Pulmonary artery endothelial cell (primary cell): ENCODE measurements around the gene MKKS. TPM values are rescaled to one million over a fixed set of nuclear protein-coding genes. Genes with fewer than 3 reads are reported as not detected.
"Not testable (repeated sequence)": the region's sequence is repeated elsewhere in the genome, so short reads cannot be mapped to it uniquely, and the experiment has no call there.

ENCODE experiments used
- DNase-seq: peaks from one replicate; pipeline ENCODE4 v3.0.0-alpha.2; 2011; ENCODE audit warnings: low read depth, low spot score
- total RNA-seq: library from RNA; depleted of rRNA; stranded (reverse); fragments of >200 nt; gene quantifications from 2 replicates; pipeline ENCODE4 v1.2.3, GENCODE V29; 2014

MKKS gene
- total RNA-seq, 1 donor from 2014 or later = 3.7 TPM

DNA sequence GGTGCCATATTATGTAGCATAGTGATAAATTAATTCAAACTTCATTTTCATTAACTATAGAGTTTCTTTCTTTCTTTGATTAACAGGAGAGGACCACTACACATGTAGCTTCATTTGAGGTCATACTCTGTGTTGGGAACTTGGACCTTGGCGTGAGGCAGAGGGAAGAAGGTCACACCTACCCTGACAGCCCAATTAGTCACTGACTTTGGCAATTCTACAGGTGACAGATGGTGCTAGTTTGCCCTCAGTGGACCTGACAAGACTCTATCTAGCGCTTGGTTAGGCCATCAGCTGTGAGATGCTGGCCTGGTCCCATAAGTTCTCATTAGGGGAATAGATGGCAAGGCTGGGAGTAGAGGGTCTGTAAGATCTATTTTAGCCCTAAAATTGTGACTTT lies 15.2 kb upstream of the MKKS start:
- no peak for DNase-seq

DNA sequence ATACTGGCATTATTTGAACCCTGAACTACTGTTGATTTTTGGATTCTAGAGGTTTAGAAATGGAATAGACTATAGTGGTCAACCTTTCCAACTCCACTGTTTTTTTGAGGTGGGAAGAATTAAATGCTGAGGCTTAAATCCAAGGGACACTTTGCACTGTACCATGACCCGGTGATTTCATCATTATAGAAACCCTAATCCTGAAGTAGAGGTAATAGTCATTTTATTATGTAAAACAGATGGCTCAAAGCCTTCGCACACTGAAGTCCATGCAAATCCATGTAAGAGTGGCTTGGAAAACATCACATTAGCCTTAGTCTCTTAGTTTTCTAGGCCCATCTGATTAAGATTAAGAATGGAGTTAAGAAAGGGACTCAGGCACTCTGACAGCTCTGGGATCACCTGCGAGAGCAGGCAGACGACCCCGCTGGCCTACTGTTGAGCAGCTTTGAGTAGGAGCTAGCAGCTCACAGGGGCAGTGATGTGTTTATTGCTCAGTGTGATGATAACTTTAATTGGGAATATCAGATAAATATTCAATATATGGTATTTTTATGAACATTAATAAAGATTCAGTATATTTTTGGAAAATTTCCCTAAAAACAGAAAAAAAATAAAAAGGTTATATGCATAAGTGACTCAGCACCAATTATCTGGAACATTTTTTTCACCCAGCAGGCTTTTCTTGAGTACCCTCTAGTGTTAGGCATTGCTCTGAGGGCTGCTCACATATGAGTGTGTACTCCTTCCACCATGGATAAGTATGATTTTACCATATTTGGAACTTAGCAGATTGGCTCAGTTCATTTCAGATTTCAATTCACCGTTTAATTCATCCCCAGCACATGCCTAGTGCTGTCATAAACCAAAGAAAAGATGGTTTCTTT lies 14.5 kb upstream of the MKKS start:
- no peak for DNase-seq

DNA sequence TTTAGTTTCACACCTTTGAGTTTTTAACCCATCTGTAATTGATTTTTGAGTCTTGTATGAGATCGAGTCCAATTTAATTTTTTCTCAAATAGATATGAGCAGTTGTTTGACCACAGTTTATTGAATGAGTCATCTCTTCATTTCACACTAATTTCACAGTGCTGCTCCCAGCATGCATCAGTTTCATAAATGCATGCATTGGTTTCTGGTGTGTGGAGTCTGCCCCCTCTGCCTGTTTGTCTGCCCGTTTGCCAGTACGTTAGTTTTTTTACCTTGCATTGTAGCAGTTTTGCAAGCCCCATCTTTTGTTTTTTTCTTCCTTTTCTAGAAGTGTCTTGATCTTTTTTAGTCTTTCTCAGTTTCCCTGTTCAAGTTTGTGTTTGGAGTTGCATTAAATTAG lies 13.0 kb upstream of the MKKS start:
- DNase-seq = no peak

DNA sequence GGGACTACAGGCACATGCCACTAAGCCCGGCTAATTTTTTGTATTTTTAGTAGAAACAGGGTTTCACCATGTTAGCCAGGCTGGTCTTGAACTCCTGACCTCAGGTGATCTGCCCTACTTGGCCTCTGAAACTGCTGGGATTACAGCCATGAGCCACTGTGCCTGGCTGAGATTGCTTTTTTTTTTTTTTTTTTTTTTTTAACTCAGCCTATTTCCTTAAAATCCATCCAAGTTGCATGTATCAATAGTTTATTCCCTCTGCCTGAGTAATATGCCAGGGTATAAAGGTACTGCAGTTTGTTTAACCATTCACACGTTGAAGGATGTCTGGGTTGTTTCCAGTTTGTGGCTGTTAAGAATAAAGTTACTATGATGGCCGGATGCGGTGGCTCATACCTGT lies 11.7 kb upstream of the MKKS start:
- no peak for DNase-seq

DNA sequence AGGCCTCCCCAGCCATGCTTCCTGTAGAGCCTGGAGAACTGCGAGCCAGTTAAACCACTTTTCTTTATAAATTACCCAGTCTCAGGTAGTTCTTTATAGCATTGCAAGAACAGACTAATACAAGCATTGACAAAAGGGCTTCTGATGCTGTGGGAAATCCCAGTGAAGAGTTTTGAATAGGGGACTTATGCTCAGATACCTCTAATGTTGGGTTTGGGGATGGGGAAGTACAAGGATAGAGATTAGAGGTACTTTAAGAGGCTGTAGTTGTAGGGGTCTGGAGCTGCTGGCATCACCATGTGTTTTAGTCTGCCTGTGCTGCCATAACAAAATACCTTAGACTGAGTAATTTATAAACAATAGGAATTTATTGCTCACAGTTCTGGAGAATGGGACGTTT lies 9.9 kb upstream of the MKKS start:
- no peak for DNase-seq

DNA sequence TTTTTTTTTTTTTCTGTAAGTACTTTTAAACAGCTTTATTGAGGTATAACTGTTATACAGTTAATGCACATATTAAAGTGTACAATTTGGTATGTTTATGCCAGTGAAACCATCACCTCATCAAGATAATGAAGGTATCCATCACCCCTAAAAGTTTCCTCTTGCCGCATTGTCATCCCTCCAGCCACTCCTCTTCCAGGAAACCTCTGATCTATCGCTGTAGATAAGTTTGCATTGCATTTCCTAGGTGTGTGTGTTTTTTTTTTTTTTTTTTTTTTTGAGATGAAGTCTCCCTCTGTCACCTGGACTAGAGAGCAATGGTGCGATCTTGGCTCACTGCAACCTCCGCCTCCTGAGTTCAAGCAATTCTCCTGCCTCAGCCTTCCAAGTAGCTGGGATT lies 4.2 kb upstream of the MKKS start:
- DNase-seq = no peak

DNA sequence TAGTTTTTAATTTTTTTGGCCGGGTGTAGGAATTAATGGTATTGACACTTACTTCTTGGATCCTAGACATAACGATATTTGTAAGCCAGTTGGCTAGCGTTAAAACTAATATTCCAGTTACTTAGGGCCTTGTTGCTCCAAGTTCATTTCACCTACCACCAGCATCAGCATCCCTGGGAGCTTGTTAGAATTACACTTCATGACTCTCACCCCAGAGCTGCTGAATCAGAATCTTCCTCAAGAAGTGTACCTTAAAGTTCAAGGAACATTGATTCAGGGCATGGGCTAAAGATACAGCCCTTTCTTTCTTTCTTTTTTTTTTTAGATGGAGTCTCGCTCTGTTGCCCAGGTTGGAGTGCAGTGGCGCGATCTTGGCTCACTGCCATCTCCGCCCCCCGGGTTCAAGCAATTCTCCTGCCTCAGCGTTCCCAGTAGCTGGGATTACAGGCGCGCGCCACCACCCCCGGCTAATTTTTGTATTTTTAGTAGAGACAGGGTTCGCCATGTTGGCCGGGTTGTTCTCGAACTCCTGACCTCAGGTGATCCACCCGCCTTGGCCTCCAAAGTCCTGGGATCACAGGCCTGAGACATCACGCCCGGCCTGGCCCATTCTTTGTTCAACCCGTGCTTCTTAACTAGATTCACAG lies 2.2 kb upstream of the MKKS start:
- no peak for DNase-seq

DNA sequence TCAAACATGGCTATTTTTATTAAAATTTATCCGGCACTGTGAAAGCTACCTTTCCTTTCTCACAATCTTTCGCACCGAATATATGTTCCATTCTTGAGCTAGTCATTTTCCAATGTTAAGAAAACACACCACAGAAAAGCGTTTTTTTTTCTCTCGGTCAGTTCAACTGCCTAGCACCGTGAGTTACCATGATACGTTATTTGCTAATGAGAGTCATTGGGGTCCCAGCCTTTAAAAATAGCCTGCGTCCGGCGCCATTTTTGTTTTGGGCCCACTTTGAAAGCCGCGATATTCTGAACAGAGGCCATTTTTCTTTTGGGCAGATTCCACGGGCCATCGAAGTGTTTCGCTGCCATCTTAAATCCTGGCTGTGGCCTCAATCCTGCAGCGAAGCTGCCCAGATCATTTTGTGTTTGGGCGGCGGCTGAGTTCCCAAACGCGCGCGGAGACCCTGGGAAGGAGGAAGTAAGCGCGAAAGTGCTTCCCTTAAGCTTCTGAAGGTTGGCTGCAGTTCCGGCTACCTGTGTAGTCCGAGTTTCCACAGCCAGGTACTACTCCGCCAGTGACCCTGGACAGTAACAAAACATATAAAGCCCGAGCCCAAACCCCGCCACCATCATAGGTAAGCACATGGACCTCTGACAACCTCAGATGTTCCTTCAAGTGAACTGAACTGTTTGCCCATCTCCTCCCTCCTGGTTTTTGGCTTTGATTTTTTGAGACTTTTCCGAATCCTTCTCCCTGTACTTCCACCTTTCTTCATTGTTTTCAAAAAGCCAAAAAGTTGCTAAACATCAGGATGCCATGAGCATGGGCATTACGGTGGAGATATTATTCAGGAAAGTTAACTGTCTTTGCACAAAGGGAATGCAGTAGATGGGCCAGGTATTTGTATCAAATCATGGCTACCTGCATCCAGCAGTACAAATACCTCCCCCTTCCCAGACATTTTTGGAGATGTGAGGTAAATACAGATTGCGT lies 1.1 kb upstream of the MKKS start, which contains the start of gene SLX4IP:
TSS of gene SLX4IP (plus strand) at position 474 of the 981 bp plus-strand sequence. CDS start 22,900 bp downstream, outside the sequence.
- peak; percentile 89 for DNase-seq

DNA sequence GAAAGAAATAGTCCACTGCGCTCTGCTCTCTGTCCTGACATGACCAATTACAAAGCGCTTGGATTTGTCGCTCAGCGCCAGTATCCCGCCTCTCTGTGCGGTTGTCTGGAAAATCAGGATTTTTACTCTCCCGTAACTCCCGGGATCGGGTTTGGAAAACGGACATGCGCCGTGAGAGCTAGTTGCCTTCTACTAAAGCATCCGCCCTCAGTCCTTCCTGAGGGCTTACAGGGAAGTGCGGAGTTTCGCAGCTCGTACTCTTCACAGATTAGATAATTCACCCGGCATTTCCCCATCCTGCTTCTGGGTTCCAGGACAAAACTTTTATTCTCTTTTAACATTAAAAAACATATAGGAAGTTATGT lies 427 bp upstream of the MKKS start:
- peak; percentile 97 for DNase-seq

DNA sequence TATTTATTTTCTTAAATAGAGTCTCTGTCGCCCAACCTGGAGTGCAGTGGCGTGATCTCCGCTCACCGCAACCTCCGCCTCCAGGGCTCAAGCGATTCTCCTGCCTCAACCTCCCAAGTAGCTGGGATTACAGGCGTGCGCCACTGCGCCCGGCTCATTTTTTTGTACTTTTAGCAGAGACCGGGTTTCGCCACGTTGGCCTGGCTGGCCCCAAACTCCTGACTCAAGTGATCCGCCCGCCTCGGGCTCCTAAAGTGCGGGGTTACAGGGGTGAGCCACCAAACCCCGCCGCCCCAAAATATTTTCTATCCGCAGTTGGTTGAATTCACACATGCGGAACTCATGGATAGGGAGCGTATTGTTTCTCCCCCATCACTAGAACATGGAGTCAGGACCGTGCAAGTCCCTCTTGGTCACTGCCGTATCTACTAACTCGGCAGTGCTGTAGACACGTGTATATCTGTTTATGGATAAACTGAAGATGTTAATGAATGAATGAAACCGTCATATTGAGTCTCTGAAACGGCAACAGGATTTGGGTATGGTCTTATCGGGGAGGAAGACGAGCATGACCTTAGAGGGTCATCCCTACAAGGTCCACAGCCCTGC lies 904 bp downstream of the MKKS start:
- no peak for DNase-seq

DNA sequence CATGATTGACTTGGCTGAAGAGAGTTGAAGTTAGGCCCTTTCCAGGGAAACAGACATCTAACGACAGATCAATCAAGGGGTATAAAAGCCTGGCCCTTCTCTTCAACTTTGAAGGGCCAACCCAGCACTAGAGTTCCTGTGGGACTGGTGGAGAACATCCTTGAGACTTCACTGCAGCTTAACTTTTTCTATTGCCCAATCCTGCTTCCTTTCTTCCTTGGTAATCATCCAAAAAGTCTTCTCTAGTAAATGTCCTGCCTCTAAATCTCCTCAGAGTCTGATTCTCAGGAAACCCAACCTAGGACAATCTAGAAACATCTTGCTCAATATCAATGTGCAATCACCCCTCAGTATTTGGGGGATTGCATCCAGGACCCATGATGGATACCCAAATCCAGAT lies 1.9 kb downstream of the MKKS start:
- no peak for DNase-seq

DNA sequence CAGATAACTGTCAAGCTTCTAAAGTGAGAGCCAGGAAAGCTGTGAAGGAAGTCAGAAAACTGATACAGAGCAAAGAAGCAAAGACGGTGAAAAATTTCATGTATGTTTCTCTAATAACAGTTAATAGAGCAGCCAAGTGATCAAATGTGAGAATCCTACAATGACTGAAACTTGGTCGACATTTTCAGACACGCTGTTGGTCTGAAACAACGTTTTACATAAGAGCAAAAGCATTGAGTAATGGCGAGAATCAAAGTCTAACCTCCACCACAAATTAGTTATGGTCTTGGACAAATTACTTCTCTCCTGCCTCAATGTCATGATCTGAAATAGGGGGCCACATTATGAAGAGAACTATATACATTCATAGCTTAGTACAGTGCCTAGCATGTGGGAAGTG lies 3.3 kb downstream of the MKKS start:
- no peak for DNase-seq

DNA sequence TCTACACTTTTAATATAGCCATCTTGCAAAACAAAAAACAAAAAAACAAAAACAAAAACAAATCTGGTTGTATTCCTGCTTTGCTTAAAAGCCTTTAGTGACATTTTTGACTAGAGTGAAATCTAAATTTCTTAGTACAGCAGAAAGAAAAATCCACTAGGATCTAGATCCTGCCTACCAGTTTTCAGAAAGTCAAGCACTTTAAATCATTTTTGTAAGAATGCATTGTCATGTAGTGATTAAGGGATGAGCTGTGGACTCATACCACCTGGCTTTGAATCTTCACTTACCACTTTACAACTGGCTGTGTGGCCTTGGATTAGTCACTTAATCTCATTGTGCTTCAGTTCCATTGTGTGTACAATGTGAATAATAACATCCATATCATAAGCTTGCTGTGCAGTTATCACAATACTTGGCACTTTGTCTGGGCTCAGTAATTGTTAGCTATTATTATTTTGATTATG lies 4.0 kb downstream of the MKKS start:
- DNase-seq = no peak

DNA sequence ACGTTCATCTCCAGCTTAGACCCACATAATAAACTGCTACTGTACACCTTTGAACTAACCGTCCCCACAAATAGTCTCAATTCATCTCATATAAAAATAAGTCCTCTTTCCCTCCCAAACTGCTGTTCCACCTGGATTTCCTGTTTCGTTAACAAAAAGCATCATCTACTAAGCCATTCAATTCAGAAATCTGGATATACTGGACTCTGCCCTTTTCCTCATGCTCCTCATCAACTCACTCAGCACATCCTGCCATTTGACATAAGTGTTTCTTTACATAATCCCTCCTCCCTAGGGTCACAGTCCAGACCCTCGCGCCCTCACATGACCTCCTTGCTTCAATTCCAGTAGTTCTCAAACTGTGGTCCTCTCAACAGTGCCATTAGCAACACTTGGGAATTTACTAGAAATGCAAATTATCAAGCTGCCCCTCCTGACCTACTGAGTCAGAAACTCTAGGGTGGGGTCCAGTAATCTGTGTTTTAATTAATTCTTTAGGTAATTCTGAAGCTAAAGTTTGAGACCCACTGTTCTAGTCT lies 4.5 kb downstream of the MKKS start:
- no peak for DNase-seq

DNA sequence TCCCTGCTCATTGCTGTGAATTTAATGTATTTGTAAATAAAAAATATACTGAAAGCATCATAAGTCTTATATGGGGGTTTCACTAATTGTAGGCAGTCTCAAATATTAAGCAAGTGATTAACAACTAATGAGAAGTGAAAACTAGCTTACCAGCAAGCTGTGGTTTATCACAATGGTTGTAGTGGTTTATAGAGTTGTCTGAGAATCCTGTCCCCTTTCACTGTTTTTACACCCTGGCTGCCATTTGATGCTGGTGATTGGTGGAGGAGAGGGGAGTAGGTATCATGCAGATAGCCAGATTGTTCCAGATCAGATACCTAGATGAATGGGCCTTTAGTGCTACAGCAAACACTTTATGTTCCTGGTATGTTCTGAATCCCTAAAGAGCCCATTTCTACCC lies 6.0 kb downstream of the MKKS start:
- no peak for DNase-seq

DNA sequence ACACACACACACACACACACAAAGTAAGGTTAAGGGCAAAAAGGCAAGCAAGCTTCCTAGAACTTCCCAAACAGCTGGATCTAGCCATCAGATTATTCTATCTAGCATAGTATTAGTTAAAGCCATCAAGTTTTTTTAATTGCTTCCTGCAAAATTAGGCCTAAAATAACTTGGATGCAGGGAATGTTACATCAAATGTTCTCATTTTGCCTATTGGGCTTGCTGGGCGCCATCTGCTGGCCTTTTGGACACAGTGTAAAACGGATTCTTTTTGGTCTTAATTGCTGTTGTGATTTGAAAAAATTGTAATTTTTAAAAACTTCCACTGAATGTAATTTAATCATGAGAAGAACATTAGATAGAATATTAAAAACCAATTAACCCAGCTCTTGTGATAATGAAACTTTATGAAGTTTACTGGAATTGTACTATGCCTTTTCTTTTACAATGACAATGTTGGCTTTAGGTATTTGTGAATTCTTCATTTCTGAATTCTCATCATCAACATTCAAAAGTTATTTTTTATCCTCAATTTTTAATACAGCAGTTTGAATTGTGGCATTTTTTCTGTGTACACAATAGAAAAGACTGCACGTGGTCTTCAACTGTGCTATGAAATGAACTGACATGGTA lies 6.8 kb downstream of the MKKS start:
- no peak for DNase-seq

DNA sequence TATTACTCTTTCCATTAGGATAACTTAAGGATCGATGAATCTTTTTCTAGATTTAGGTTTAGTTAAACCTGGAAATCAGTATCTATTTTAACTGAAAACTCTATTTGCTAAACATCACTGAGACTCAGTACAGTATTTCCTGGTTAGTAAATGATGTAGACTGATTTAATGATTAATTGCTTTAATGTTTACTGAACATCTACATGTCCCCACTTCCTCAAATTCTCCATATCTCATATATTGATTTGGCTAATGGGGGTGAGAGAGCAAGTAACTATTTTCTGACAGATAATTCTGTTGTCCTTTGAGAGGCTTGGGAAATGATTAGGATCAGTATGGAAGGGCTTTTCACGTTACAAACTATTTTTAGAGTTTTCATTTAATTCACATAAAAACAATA lies 10.3 kb downstream of the MKKS start:
- DNase-seq = no peak

DNA sequence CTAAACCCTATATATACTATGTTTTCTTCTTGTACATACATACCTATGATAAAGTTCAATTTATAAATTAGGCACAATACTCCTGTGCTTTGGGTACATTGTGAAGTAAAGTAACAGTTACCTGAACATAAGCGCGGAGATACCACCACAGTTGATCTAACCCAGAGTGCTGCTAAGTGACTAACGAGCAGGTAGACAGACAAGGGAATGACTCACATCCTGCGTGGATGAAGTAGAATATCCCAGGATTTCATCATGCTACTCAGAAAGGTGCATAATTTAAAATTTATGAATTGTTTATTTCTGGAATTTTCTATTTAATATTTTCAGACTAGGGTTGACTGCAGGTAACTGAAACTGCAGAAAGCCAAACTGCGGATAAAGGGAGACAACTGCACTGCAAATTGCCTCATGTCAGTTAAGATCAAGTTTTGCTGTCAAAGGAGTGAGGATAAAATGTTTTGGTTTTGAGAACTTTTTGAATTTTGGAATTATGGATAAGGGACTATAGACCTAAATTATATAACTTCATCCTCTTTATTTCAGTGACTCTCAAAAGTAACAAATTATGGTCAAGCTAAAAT lies 14.4 kb downstream of the MKKS start:
- DNase-seq = no peak

DNA sequence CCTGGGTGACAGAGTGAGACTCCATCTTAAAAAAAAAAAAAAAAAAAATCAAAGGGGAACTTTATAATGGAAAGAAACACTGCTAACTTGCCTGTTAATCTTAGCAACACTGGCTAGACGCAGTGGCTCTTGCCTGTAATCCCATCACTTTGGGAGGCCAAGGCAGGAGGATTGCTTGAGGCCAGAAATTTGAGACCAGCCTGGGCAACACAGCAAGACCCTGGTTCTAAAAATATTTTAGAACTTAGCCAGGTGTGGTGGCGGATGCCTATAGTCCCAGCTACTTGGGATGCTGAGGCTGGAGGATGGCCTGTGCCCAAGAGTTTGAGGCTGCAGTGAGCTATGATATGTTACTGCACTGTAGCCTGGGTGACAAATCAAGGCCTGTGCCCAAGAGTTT lies 16.8 kb downstream of the MKKS start:
- DNase-seq = not testable (repeated sequence)

DNA sequence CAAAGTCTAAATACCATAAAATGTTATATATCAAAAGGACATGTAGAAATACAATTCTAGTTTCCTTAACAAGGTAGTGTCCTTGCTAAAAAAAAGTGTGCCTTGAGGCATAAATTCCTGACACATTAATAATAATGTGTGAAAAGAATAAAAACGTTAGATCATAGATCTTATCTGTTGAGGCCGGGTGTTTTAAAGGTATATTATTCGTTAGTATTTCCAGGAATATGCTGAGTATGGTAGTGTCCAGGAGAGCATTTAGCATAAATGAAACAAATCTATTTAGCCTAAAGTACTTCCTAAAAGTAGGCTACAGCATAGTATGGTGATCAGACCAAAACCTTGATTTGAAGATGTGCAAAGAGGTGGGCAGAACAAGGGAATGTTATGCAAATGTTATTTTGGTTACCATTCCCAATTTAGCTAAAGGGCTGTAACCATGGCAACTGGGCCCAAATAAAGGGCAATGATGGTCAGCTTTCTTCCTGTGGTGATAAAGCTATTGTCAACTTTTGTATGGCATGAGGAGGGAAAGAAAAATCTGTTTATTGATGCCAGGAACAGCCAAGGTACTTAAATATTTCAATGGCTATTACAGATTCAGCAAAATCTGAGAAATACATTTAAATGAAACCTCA lies 18.9 kb downstream of the MKKS start:
- no peak for DNase-seq
